HFF-Myc (cell line): ENCODE data around the gene BCAR1.

ENCODE experiments used
- DNase-seq: peaks from one replicate; pipeline ENCODE4 v3.0.0-alpha.2; 2011; ENCODE audit warnings: low read depth; ENCODE audit errors: extremely low read depth
- H3K4me3 ChIP-seq: replicated peaks from 2 replicates; pipeline ENCODE4 v1.5.1; 2011; ENCODE audit warnings: low read depth, mild to moderate bottlenecking, control low read depth, low read length
- TF ChIP-seq, protein P1 (sequence below): IDR thresholded peaks from 2 replicates; pipeline ENCODE4 v1.5.1; 2012; ENCODE audit warnings: mild to moderate bottlenecking, low read depth, low read length, control low read depth; ENCODE audit errors: missing control alignments

The BCAR1 gene

DNA sequence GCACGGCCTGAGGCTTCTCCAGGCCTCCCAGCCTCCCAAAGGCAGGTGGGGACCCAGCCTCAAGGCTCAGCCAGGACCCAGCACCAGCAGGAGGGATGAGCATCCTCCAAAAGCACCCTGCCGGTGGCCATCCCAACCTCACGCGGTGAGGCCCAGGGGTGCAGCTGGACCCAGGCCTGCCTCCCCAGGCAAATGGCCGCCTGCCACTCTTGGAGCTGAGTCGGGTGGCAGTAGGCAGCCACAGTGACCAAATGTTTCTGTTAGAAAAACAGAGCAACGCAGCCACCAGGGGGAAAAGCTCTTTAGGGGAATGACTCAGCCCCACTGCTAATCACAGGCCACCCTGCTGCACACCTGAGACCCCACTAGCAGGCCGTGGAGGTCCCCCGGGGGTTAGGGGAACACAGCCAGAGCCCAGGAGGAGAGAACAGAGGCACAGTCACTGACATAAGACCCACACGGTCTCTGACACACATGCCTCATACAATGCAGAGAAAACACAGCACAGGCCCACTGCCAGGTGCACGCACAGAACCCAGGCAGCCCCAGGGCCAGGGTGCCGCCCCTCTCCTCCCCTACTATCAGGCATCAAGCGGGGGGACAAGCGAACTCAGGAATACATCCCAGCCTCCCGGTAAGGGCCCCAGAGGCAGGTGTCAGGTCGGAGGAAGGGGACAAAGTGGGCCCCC lies 12.4 kb downstream of the BCAR1 start:
- no peak for DNase-seq
- TF ChIP-seq, protein P1, sequence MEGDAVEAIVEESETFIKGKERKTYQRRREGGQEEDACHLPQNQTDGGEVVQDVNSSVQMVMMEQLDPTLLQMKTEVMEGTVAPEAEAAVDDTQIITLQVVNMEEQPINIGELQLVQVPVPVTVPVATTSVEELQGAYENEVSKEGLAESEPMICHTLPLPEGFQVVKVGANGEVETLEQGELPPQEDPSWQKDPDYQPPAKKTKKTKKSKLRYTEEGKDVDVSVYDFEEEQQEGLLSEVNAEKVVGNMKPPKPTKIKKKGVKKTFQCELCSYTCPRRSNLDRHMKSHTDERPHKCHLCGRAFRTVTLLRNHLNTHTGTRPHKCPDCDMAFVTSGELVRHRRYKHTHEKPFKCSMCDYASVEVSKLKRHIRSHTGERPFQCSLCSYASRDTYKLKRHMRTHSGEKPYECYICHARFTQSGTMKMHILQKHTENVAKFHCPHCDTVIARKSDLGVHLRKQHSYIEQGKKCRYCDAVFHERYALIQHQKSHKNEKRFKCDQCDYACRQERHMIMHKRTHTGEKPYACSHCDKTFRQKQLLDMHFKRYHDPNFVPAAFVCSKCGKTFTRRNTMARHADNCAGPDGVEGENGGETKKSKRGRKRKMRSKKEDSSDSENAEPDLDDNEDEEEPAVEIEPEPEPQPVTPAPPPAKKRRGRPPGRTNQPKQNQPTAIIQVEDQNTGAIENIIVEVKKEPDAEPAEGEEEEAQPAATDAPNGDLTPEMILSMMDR = peak; percentile 15
- H3K4me3 ChIP-seq = no peak overlapping the region

DNA sequence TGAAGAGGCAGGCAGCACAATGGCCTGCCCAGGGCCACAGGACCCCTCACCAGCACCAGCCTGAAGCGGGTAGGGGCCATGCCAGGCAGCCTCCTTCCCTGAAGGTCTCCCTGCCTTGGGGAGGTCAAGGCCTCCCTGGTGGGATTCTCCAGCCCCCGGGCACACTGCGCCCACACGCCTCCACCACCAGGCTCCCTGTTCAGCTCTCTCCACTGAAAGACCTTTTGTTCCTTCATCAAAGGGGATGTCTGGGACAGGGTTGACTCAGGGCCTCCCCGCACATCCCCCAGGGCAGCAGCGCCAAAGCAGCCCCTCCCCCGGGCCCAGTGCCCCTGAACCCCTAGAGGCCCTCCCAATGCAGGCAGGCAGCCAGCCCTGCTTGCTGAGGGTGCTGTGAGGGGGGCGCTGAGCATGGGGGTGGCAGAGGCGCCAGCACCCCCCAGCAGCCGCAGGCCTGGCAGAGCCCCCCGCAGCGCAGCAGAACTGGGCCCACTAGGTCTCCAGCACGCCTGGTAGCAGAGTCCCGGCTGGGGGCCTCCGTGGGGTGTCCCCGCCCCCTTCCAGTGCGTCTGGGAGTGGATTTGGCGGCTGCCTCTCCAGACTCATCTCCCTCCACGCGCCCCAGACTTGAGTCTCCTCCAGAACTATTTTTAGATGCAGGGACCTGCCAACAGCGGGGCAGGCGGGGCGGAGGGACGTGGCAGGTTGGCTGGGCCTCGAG lies 13.1 kb downstream of the BCAR1 start:
- no peak overlapping the region for H3K4me3 ChIP-seq
- TF ChIP-seq, protein P1 = no peak
- DNase-seq = no peak

DNA sequence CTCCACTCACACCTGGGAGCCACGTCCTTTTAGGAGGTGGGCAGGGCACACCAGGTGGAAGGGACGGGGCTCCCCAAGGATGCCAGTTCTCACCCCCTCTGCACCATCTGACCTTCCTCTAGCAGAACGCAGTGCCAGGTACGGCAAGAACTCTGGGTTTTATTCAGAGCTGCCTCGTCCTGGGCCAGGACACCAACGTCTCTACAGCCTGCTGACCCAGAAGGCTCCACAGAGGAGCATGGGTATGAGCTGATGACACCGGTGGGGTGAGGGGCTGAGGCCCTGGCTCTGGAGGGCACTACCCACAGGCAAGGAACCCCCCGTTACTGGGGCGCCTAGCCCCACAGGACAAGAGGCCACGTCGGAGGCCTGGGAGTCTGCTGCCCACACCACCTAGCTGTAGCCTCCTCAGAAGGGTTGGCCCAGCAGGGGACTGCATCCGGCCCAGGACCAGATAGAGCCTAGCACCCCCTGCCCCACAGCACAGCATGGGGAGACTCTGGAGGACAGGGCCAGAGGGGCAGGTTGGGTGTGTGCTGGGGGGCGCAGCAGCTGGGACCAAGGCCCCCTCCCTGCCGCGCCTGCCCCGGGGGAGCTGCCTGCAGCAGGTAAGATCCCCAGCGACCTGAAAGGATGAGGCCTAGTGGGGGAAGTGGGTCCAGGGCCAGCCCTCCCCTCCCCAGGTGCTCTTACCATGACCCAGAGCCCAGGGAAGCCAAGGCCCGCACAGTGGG lies 13.9 kb downstream of the BCAR1 start:
- DNase-seq = no peak
- TF ChIP-seq, protein P1 = no peak
- H3K4me3 ChIP-seq = no peak overlapping the region

DNA sequence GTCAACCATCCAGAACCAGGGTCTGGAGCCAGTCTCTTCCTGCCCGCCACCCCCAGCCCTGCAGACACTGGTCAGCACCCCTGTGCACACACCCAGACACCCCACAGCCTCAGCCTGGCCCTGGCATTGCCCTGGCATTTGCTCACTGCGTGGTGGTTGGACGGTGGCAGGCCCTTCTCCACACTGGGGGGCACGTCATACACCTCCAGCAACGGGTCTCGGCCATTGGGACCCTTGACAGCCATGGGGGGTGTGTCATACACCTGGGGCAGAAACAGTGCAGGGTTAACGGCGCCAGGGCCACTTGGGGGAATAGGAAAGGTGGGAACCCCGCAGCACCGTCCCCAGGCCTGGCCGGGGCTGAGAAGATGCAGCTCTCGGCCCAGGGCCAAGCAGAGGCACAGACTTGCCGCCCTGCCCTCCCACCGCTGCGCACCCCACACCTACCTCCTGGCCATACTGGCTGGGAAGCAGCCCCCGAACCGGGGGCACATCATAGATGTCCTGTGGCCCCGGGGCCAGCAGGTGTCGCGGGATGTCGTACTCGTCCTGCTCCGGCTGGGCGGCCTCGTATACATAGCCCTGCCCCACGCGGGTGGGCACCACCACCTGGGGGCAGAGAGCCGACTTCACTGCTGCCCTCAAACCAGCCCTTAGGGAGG lies 14.6 kb downstream of the BCAR1 start:
- TF ChIP-seq, protein P1 = no peak
- H3K4me3 ChIP-seq = no peak overlapping the region
- no peak for DNase-seq

DNA sequence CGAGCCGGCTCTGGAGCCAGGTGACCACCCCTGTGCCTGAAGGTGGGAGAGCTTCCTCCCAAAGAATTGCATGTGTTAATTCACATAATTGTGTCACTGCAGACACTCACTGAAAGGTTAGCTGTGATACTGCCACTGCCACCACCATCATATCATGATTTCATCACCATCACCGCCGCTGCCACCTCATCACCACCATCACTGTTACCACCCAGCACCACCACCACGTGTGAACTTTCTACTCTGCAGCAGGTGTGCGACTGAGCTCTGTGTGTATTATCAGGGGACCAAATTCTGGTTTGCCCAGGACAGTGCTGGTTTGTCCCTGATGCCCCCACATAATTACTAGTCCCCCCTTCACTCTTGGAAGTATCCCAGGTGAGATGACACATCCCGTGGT lies 15.2 kb downstream of the BCAR1 start:
- no peak for DNase-seq
- no peak overlapping the region for H3K4me3 ChIP-seq
- TF ChIP-seq, protein P1 = no peak

DNA sequence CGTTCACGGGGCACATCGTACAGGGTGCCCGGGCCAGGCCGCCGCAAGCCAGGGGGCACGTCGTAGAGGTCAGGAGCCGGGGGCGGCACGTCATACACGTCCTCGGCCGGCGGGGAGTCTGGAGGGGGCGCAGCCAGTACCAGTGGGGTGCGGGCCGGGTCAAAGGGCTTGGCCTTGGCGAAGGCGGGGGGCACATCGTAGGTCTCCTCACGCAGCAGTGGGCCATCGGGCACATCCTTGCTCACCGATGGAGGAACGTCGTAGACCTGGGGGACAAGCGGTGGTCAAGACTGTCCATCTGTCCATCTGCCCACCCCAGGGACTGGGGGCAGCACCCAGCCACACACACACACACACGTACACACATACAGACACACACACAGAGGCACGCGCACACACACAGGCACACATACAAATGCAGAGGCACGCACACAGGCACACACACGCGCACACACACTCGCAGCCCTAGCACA lies 15.7 kb downstream of the BCAR1 start:
- TF ChIP-seq, protein P1 = no peak
- DNase-seq = no peak

More for the DNA sequence above, 15.7 kb downstream of the BCAR1 start:
- H3K4me3 ChIP-seq = no peak overlapping the region
